Stimulated activated CD4-positive, alpha-beta T cell treated with anti-CD3 and anti-CD28 coated beads, Interleukin-15, amount 100 ng/mL, for 48 hours (primary cell): ENCODE data around the gene AGPAT4.
"Not testable (repeated sequence)": the region's sequence is repeated elsewhere in the genome, so short reads cannot be mapped to it uniquely, and the experiment has no call there.

Source experiments
- DNase-seq, 2 donors: peaks; one replicate each; pipeline ENCODE4 v3.0.0-alpha.2; 2020; ENCODE audit warnings: low read depth in 2 of 2

The AGPAT4 gene

DNA sequence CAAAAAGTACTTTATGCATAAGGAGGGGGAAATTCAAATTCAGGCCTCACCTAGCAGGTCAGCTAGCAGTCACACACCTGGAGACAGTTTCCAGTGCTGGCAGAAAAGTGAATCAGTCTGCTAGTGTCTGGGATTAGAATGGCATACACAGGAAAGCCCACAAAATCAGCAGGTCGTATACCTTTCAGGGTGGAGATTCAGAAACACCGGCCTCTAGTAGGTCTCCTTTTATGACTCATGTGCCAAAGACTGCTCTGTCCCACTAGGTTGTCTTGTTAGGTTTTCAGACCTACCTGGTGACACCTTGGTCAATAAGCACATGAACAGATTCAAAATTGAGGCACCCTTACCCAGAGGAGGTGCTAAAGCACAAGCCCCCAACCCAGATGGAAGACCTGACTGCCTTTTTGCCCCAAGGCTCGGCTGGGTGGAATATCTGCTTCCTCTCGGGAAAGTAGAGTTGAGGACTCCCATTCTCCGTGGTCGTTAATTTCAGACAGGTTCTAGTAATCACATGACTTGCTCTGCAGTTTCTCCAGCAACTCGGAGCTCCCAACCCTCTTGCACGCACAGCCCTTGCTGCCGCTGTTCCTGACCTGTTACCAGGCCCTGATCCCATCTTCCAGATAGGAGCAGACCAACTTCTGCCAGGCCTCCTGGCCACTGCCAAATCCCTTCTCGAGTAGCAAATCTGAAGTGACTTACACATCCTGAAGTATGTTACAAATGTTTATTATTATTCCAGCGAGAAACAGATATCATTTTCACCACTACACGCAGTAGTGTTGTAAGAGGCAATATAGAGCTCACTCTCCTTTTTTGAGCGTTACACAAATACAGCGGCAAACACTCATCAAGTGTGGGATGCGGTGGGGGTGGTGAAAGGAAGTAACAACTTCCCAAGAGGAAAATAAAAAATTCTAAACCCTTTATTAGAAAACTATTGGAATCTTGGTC lies 46.6 kb downstream of the AGPAT4 start:
- DNase-seq, result no peak

DNA sequence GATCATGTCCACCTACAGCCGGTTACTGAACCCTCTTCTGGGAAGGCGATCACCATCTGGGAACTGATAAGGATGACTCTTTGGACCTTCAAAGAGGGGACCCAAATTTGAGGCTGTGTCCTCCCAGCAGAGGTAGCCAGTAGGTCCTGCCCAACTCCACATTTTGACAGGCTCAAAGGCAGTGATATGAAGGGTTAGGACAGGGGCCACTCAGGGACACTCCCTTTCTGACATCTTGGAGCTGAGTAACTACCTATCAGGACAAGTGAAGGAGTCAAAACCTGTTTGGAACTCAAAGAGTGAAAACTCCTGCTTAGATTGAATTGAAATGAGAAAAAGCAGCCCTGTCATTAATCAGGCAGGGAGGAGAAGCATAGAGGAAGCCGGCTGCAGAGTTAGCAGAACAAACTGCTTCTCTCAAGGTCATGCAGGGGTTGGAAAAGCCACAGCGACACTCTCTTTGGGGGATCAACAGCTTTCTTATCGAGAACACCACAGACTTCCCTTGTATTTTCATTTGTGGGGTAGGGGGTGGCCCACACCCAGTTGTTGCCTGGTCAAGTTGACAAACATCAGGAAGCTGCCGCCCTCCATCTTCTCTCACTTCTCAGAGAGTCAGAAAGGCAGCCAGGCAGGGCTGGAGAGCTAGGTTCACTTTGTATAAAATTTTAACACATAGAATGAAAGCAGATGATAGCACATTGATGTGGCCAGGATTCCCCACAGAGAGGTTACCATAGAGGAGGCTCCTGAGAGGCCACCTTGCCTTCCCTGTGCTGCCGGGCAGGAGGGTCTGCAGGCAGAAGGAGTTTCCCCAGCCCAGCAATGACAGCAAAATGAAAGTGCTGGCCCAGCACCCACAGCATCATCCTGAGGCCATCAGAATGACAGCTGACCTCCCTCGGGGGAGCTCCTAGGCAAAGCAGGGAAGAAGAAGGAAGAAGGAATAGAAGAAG lies 47.6 kb downstream of the AGPAT4 start:
- no peak for DNase-seq

DNA sequence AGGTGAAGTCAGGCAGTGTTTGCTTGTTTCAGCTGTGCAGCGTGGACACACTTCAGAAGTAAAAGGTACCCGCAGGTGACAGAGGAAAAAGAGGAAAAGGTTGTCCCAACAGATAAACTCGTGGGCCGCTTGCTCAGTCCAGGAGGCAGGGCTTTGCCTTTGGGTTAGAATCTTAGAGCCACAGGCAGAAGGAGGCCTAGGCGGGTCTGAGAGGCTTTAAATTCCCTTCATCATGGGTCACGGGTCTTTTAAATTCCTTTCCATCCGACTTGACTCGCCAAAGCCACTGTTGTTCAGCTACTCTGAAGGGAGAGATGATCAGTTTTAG lies 48.2 kb downstream of the AGPAT4 start:
- DNase-seq, result no peak

DNA sequence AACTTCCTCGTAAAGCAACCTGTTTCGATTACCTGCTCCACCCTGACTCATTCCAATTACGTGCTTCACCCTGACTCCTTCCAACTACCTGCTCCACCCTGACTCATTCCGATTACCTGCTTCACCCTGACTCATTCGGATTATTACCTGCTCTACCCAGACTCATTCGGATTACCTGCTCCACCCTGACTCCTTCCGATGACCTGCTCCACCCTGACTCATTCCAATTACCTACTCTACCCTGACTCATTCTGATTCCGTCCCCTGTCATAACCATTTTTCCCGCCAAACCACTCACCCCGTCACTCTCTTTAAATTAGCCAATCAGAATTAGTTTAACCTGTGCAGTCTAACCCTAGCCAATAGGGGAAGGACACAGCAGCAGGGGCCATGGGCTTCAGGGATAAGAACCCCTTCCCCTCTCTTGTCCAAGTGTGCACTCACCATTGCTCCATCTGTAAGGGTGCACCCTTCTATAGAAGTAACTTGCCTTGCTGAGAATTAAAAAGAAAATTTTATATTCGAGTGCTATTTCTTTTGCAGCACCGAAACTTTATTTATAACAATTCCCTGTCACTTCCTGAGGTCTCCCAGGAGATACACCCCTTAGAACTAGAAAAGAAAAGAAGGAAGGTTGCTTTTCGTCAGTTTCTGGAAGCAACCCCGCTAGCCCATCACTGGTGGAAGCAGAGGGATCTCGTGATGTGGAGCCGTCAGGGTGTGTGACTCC lies 48.7 kb downstream of the AGPAT4 start:
- not testable (repeated sequence) for DNase-seq

DNA sequence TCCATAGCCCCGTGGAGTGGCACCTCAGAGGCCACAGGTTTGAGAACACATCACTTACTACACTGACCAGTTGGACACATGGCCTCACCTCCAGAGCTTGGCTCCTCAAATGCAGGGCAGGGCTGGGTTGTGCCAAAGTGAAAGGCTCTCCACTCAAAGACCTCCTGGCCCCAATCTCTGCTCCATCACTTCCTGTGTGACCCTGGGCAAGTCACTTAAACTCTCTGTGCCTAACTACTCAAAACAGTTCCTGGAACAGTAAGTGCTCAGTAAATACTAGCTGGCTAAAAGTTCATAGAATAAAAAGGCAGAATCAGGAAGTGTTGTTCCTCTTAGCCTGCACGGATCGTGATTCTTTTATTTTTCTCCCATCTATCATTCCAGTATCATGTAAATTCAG lies 50.2 kb downstream of the AGPAT4 start:
- DNase-seq, result no peak

DNA sequence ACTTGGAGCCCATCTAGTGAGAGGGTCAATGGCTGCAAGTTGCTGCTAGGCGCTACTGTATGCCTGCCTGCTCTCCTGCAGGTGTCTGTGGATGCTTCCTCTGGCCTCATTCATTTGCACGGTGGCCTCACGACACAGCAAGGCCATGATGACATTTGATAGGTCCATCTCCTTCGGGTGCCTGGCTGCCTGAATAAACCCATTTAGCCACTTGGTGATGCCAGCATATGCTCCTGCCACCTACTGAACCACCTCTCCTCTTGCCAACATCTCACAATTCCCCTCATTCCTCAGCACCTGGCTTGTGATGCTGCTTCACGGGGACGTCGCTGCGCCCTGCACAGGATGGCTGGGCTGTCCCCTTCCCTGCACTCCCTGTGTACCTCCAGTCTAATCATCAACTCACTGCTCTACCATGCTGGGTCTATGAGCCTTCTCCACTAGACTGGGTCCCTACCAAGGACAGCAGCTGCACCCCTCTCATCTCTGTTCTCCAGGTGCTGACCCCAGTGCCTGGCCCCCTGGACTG lies 51.1 kb downstream of the AGPAT4 start:
- DNase-seq, result no peak

DNA sequence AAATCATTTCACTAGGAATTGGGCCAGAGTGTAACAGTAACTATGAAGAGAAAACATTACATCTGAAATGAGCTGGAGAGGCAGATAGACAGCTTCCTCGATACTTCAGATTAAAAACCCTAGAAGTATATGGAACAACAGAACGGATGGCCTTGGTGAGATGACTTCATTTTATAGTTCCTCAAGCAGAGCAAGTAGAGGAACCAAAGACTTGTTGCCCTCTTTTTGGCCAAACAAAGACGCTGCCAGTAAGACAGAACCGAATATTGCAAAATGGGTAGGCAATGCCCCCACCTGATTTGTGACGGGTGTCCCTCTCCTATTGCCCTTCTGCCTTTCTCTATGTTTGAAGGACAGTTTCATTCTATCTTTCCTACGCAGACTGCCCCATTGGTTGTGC lies 53.5 kb downstream of the AGPAT4 start:
- no peak for DNase-seq

DNA sequence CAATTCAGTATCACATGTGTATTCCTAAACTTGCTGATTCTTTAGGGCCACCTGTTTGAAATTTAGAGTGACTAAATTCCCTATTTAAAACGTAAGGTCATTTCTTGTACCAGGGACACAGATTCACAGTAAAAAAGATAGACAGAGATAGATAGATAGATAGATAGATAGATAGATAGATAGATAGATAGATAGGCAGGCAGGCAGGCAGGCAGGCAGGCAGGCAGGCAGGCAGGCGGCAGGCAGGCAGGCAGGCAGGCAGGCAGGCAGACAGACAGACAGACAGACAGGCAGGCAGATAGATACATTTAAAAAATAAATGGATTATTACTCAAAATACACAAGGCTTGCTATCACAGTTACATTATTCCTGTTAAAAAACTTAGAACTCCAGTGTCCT lies 54.2 kb downstream of the AGPAT4 start:
- no peak for DNase-seq

DNA sequence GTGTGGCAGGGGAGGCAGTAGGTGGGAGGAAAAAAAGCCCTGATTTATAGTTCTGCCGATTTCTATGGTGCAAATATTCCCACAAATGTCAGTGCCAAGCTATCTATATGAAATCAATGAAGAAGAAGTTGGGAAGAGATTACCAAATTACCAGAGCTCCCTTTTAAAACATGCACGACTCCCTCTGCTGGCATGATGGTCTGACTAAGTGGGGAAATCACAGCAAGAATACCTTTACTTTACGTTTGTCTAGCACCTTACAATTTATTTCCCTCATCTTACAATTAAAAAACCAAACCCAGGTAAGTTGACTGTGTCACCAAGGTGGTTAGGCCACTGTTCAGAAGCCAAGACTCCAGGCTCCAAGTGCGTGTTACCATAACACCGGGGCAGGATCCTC lies 55.6 kb downstream of the AGPAT4 start:
- no peak for DNase-seq

DNA sequence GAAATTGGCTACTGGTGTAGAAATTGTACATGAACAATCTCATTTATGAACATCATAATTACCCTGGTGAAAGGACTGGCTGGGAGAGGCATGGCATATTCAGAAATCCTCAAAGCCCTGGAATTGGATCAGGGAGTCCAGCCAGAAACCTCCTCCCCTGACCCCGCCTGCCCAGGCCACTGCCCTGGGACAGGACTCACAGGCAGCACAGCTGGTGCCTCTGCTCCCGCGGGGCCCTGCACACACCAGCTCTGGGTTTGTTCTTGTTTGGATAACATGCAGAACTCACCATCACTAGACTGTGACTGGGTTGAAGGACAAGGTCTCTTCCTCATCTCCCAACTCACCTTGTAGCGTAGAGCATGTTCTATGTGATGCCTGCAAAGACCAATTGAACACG lies 56.2 kb downstream of the AGPAT4 start:
- DNase-seq, result no peak

DNA sequence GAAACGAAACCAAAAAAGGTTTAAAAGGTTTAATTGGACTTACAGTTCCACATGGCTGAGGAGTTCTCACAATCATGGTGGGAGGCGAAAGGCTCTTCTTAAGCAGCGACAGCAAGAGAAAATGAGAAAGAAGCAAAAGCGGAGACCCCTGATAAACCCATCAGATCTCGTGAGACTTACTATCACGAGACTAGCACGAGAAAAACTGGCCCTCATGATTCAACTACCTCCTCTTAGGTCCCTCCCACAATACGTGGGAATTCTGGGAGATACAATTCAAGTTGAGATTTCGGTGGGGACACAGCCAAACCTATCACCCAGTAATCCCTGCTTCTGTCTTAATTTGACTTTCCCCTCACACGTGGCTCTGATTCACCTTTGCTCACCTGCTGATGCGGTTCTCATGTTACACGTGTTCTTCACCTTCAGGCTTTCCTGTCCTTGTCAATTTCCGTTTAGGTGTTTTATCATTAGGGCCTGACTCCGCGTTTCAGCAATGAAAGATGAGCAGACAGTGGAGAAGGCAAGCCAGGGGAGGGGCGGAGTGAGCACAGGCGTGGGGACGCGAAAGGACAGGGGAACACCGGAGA lies 57.1 kb downstream of the AGPAT4 start:
- no peak for DNase-seq

DNA sequence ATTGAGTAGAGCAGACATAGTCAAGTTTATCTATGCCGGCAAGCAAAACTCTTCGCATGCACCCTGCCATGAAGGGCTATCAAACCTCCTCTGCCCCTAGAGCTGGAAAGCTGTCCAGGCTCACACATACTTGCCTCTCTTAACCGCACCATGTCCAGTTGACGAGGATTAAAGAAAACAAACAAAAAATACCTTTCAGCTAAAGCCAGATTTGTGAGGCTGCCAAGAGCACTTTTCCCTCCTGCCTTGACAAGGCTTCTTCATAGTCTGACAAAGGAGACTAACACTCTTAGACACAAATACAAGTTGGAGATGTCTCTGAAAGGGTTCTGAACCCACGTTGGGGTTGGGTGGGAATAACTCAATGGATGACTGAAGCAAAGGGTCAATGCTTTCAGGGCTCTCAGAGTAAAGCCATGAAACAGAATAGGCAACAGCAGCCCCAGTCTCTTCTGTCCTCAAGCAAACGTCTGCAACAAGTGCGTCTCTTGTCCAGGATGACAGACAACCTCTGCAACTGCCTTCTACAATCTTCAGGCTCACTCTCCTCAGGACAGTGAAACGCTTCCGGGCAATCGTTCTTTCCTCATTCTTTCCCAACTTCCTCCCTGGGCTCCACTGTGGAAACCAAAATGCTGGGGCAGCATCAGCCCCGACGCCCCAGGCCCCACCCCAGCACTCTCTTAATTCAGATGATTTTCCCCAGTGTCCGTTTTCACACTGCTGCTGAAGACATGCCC lies 57.8 kb downstream of the AGPAT4 start:
- no peak for DNase-seq

DNA sequence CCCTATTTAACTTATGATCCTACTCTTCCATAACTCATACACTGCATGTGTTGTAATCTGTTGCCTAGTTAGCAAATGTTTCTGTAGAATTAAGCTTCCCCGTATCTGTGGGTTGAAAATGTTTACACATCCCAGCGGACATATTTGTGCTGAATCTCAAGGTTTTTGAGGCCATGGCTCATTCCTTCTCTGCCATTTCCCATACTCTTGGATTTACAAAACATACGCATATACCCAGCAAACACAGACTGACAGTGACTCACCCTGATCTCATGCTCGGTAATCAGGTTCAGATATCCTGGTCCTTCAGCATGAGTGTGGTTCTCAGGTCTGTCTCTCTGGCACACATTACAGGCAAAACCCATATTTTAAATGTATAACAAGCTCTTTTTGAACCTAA lies 58.7 kb downstream of the AGPAT4 start:
- DNase-seq, result no peak

DNA sequence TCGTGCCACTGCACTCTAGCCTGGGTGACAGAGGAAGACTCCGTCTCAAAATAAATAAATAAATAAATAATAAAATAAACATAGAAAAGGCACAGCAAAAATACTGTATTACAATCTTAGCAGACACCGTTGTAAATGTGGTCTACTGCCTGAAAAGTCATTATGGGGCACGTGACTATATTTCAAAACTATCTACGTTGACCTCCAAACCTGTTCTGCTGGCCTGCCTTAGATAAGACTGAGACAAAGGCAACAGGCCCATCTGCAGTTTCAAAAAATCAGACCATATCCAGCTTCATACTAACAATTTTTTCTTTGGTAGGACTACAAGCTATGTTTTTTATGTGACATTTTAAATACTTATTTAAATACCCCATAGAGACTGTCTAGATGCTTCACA lies 59.1 kb downstream of the AGPAT4 start:
- DNase-seq, result no peak

DNA sequence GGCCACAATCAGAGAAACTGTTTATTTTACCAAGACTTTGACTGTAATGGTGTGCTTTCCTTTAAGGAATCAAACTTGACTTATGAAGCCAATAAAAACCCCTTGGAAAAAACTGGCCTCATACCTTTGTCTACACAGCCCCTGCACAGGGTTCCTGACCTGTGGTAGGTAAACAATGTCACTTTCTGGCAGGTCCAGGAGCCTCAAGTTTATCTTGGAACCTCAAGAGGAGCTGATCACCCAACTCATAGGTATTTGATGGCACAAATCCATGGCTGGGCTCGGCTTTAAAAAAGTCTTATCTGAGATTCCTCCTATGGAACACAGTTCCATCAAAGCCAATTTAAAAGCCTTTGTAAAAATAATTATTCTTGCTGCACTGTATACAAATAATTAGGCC lies 61.0 kb downstream of the AGPAT4 start:
- no peak for DNase-seq

DNA sequence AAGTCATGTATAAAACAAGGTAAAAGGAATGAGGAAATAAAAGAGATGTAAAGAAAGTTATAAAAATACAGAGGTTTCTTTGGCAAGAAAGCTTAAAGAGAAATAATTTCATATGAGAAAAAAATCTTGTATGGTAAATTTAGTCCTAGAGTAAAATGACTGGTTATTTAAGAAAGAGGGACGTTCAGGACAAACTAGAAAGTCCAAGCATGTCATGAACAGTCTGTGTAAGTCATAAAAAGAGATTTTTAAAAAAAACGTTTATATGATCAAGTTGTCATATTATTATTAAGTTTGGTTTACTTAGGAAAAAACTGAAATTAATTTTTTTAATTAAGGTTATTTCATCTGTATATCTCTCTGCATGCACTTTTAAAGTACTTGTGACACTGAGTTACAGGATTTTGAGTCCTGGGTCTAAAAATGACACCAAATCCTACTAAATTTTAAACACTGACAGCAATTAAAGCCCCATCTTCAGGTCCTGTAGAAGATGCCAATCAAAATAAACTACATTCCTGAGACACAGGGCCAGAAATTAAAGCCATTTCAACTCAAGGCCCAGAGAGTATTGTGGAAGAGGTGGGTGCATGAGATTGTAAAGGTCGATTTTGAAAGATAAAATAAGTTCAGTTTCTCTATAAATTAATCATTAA lies 62.4 kb downstream of the AGPAT4 start:
- no peak for DNase-seq

DNA sequence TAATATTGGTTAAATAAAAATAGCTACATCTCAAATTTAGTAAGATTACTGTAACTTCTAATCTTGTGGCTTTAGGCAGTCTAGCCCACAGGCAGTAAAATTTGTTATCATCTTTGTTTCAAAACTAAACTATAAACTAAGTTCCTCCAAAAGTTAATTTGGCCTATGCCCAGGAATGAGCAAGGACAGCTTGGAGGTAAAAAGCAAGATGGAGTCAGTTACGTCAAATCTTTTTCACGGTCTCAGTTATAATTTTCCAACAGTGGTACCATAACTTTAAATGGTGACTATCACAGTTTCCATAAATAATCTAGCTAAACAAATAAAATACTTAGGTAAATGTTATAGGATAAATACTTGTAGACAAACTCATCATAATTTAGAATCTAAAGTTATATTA lies 63.0 kb downstream of the AGPAT4 start:
- DNase-seq, result no peak

DNA sequence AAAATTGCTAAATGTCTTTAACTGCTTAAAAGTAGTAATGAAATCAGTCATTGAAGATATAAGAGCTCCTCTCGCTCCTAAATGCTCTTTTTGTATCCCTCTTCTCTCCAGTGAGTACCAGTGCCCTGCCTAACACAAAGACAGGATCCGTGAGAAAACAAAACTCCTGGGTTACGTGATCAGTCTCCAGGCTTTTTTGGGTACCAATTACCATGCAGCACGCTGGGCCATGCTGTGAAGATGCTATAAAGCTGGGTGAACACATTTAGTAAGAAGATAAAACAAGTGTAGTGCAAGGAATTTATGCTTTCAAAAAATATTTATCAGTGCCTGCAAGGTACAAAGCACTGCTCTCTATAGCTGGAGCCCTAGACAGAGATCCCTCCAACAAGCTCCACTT lies 66.7 kb downstream of the AGPAT4 start:
- no peak for DNase-seq

DNA sequence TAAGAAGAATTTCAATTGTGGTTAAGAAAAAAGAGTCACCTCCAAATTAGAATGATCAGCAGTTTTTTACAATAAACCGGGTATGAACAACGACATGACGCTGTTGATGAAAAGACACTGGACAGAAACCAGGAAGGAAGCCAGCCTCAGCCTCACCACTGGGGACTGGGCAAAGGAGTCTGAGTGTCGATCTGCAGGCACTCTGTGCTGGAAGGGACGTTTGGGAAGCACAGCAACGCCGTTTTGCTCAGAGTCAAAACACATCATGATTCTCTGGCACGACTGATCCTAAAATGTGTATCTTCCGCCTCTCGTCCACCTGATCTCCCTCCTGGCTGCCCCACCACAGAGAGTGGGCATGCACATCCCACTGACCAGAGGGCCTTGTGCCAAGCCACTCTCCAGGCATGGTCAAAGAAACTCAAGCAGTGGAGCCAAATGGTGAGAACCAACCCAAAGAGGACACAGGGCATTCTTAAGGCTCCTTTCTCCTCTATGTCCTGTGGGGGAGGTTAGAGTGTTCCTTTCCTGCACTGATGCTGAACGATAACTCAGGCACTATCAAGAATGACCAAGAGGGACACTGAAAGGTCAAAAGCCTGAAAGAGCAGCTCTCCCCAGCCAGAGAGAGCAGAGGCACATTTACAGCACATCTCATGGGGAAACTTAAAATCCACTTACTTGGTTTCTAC lies 68.8 kb downstream of the AGPAT4 start:
- DNase-seq, result no peak
